ENCODE data around the gene PRSS21.

DNA sequence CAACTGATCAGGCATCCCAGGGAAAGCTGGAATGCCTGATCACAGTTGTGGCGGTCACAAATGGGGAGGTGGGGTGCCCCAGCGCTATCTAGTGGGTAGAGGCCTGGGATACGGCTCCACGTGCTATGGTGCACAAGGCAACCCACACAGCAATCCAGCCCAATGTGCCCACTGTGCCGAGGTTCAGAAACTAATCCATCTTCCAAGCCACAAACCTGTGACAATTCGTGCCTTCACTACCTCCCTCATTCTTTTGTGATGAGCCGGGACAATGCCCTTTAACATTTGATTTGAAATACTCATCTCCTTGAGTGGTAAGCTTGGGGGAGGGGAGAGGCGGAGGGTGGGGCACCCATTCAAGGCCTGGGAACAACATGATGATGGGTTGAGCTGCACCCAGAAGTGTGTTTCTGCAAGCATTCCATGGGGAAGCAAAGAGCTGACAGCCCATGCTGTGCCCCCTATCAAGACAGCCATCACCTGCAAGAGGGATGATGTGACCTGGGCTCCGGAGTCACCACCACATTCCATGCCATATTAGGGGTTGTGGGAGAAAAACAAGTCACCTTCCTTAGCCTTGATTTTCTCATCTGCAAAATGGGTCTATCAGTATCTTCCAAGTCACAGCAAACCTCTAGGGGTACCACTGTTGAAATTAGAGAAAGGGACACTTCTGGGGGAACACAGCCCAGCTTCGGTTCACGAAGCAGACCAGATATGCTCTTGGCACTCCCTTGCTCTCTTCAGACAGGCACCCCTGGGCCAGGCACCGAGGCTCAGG lies 43.7 kb upstream of the PRSS21 start:
- TF ChIP-seq ZFP41 (tag by site-specific recombination; IDR thresholded peaks at IDR 0.05; ENCODE audit: borderline replicate concordance) (no peak), ZBTB8A (tag by site-specific recombination; IDR thresholded peaks at IDR 0.05) (no peak), ZNF10 (tag by site-specific recombination; IDR thresholded peaks at IDR 0.05) (no peak), ZNF585B (tag by site-specific recombination; IDR thresholded peaks at IDR 0.05) (no peak), ZNF629 (tag by site-specific recombination; IDR thresholded peaks at IDR 0.05) (no peak), ZEB2 (tag by site-specific recombination; IDR thresholded peaks at IDR 0.05) (no peak), FEZF1 (tag by site-specific recombination; IDR thresholded peaks at IDR 0.05) (no peak)
- TF ChIP-seq, protein P1, sequence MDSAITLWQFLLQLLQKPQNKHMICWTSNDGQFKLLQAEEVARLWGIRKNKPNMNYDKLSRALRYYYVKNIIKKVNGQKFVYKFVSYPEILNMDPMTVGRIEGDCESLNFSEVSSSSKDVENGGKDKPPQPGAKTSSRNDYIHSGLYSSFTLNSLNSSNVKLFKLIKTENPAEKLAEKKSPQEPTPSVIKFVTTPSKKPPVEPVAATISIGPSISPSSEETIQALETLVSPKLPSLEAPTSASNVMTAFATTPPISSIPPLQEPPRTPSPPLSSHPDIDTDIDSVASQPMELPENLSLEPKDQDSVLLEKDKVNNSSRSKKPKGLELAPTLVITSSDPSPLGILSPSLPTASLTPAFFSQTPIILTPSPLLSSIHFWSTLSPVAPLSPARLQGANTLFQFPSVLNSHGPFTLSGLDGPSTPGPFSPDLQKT (IDR thresholded peaks at IDR 0.05; ENCODE audit: borderline replicate concordance, low read depth, low read length), result no peak
- TF ChIP-seq, protein P2, sequence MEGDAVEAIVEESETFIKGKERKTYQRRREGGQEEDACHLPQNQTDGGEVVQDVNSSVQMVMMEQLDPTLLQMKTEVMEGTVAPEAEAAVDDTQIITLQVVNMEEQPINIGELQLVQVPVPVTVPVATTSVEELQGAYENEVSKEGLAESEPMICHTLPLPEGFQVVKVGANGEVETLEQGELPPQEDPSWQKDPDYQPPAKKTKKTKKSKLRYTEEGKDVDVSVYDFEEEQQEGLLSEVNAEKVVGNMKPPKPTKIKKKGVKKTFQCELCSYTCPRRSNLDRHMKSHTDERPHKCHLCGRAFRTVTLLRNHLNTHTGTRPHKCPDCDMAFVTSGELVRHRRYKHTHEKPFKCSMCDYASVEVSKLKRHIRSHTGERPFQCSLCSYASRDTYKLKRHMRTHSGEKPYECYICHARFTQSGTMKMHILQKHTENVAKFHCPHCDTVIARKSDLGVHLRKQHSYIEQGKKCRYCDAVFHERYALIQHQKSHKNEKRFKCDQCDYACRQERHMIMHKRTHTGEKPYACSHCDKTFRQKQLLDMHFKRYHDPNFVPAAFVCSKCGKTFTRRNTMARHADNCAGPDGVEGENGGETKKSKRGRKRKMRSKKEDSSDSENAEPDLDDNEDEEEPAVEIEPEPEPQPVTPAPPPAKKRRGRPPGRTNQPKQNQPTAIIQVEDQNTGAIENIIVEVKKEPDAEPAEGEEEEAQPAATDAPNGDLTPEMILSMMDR (tag by site-specific recombination; IDR thresholded peaks at IDR 0.05), result no peak
